HG03108 (cell line): Measurements from ENCODE around the gene ODC1.
A peak's percentile ranks its signal among the peaks of the same experiment; 100 is the strongest.

ENCODE experiments used
- ATAC-seq: cut with Tn5 transposase; IDR thresholded peaks from one replicate; pipeline ENCODE4 v1.9.1; 2021; ENCODE audit warnings: moderate library complexity; ENCODE audit not compliant: unreplicated experiment

The ODC1 gene

DNA sequence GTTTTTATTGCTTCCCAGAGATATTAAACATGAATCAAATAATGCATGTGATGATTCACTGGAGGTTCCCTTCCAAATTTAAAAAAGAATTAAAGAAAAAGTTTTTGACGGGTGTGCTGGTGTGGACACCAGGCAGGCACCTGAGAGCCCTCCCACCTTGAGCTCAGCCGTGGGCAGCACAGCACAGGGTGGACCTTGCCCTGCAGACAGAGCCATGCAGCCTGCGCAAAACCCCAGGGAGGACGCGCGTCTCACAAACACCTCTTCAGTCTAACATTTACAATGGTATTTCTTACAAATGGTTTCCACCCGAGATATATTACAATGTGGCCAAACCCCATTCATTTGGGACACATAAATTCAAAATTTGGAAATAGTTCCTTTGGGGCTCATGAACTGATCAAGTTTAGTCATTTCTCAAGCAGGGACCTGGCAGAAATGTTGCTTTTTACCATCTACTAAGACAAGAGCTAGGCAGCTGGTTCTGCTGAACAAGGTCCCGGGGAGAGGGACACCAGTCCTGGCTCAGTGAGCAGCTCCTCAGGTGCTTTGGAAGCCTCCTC, 45.4 kb downstream of the ODC1 start:
- ATAC-seq: no peak

DNA sequence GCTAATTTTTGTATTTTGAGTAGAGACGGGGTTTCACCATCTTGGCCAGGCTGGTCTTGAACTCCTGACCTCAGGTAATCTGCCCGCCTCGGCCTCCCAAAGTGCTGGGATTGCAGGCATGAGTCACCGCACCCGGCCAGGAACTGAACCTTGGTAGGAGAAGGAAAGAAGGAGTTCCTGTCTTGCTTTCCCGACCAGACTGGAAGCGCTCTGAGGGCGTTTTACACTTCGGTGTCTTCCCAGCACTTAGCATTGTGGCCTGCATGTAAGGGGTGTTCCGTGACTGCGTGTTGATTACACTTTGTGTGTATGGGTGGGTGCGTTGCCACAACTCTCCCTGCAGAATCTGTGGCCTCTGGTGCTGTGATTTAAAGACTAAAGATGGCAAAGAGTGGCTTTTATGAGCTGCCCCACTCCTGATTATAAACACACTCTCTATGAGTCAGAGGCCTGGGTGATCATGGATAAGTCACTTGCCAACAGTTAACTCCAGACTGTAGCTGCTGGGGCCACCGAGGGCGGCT, 46.0 kb downstream of the ODC1 start:
- ATAC-seq: no peak

DNA sequence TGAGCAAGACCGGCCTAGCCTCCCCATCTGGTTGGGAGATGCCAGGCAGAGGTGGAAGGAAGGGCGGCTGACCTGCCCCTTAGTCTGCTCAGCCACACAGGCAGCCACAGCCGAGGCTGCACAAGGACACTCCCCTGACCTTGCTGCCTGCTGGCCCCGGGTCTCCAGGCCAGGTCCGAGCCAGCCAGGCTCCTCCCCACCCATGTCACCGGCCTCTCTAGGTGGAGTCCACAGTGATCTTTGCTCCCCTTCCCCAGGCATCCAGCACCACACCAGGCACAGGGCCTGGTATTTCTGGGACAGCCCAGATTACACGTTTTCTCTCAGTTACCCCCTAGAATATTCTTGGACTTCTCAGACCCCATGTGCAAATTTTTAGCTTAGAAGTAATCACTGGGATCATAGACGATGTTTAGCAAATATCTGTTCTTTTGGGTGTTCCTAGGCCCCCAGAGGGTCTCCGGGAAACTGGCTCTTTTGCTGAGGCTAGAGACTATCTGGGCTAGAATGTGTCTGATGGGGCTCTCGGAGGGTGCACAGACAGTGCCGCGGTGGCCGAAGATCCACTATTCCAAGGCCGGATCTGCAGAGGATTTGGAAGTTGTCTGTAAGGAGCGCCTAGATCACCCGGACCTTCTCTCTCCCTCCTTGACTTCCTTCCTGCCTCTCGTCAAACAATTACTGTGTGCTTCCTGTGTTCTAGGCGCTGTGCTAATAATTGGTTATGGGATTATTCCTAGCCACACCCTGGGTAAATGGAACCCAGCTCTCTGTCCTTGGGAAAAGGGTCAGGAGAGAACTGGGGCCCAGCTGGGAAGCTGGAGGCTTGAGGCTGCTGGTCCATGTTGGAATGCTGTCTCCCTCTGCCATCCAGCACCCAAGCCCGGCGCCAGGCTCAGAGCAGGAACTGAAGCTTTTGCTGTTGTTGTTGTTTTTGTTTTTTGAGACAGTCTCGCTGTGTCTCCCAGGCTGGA, 46.9 kb downstream of the ODC1 start:
- ATAC-seq: no peak

- ATAC-seq: peak; percentile 62
Measured at GRCh38 chr2:10400568-10400977, 47.6 kb downstream of the ODC1 start.

- ATAC-seq: no peak
Measured at GRCh38 chr2:10400002-10400401, 48.1 kb downstream of the ODC1 start.

GRCh38 chr2:10399358-10399757, 48.8 kb downstream of the ODC1 start:
- no peak for ATAC-seq

DNA sequence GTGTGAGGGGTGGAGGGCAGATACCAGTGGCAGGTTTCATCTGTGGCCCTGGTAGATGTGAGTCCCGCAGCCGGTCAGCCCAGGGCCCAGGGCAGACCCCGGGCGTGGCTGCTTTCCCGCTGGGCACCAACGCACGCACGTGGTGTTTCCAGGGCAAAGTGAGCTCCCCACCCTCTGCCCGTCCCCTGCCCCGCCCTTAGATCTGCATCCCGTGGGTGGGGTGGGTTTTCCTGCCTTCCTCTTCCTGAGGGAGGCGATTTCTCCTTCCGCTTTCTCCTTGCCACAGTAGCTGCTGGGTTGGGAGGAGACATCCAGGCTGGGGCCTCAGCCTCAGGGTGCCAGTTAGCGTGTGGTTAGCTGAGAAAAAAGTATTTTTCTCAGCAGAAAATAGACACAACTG, 49.6 kb downstream of the ODC1 start:
- no peak for ATAC-seq

- no peak for ATAC-seq
Measured at GRCh38 chr2:10397878-10398277, 50.2 kb downstream of the ODC1 start.

DNA sequence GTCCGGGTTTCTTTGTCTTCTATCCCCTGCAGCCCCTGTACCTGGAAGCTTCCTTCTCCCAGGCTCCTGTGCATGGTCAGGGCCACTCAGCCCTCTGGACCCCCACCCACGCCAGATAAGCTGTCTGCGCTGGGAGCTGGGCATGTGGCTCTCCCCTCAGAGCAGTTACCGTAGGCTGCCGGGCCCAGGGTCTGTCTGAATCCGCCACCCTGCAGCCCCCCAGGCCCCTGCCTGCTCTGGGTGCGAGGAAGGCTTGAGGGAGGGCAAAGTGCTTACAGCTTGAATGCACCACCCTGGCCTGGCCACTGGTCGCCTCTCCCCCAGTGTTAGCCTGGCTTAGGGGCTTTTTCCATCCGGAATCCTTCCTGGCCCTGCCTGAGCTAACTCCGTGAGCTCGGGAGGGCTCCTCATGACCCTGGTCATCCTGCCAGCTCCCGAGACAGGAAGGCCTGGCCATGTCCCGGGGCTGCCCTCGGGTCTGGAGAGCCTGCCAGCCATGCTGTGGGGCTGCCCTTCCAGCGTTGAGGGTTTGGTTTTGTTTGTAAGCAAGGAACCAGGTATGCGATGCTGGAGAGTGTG, 50.7 kb downstream of the ODC1 start:
- ATAC-seq: no peak

DNA sequence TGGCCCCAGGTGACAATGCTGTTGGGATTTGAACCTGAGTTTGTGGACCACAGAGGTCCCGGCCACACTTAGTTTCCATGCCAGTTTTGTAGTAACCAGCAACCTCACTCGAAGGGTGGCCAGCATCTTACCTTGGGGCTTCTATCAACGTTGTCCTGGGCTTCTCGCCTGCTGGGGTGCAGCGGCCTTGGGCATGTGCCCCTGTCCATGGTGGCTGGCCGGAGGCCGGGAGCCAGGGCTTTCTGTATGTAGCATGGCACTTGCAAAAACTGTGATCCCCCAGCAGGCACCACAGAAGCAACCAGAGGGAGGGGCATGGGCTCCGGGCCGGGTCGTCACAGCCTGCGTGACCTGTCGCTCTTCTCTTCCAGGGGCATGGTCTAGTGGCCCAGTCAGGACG, 51.7 kb downstream of the ODC1 start:
- ATAC-seq: no peak

- ATAC-seq: no peak
Measured at GRCh38 chr2:10395893-10396292, 52.2 kb downstream of the ODC1 start.

DNA sequence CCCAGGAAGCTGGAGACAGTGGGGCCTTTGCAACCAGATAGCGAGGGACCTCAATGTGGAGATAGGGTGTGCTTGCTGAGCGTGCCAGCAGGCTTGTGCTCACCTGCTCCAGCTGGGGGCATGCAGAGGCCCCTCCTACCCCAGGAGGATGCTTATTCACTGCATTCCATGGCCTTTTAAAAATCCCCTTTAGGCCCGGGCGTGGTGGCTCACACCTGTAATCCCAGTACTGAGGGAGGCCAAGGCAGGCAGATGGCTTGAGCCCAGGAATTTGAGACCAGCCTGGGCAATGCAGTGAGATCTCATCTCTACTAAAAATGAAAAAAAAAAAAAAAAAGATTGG, 54.5 kb downstream of the ODC1 start:
- no peak for ATAC-seq

GRCh38 chr2:10392951-10393639, 55.0 kb downstream of the ODC1 start:
- no peak for ATAC-seq

DNA sequence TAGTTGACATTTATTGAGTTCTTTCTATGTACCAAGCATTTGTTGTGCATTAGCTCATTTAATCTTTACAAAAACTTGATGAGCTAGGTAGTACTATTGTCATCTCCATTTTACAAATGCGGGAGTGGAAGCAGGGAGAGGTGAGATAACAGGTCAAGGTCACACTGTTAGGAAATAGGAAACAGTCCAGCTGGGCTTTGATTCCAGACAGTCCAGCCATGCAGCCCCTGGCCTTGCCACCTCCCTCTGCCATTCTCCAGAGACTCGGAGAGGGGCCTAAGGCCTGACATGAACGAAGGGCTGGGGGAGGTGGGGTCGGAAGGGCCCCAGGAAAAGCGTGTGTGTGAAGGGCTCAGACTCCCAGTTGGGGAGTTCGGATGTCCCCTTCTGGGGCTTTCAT, 55.6 kb downstream of the ODC1 start:
- no peak for ATAC-seq

- no peak for ATAC-seq
Measured at GRCh38 chr2:10392100-10392499, 56.0 kb downstream of the ODC1 start.

DNA sequence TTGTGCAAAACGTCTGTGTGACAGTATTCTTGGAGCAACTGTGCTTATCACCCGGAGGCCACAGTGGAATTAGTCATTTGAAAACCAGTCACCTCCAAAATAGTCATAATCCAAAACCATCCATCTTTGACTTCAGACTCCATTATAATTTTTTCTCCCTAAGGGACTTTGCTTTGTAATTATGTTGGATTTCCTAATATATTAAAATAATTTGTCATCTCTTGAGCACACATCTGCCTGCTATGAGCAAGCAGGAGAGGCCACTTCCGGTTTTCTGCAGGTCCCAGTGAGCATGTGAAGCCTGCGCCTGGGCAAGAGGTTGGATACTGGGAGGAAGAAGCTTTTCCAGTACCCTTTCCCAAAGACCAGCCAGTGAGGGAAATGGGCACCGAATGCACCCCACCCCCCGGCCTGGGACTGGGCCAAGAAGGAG, 57.7 kb downstream of the ODC1 start:
- no peak for ATAC-seq
